ENCODE measurements around the gene GALNT8.

The GALNT8 gene

DNA sequence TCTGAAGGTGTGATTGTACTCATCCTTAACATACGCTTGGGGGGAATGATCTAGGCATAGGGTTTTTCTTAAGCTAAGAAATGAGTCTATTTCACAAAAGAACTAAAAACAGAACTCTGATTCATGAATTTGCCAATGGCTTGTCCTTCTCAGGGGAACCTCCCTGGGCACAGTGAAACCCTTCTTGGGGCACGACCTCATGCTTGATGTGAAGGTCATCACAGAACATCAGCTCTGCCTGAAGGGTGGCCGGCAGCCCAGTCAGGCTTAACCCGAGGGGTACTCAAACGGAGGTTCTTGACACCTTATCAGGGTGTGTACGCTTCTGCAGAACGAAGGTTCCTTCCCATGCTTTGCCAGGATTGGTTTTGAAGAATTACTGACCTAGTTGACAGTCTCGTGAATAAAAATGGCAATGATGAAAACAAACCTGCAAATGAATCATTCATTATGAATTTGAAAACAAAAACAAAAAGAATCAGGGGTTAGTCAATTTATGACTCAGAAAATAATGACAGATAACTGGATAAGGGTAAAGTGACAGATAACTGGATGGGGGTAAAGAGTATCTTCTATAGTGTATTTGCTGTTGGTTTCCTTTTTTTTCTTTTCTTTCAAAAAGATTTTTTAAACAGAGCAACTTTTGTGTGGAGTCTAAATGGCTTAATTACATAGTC, 86.4 kb downstream of the GALNT8 start:
- H4K20me1 ChIP-seq (ENCODE audit: insufficient read depth, low read length, poor library complexity, severe bottlenecking): no peaks in the 10 kb centered on the region
- H3F3A ChIP-seq (ENCODE audit: low read depth): no peaks in the 10 kb centered on the region
- TF ChIP-seq, protein P1, sequence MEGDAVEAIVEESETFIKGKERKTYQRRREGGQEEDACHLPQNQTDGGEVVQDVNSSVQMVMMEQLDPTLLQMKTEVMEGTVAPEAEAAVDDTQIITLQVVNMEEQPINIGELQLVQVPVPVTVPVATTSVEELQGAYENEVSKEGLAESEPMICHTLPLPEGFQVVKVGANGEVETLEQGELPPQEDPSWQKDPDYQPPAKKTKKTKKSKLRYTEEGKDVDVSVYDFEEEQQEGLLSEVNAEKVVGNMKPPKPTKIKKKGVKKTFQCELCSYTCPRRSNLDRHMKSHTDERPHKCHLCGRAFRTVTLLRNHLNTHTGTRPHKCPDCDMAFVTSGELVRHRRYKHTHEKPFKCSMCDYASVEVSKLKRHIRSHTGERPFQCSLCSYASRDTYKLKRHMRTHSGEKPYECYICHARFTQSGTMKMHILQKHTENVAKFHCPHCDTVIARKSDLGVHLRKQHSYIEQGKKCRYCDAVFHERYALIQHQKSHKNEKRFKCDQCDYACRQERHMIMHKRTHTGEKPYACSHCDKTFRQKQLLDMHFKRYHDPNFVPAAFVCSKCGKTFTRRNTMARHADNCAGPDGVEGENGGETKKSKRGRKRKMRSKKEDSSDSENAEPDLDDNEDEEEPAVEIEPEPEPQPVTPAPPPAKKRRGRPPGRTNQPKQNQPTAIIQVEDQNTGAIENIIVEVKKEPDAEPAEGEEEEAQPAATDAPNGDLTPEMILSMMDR (conservative IDR thresholded peaks at IDR 0.05; ENCODE audit: low read length): no peak
- TF ChIP-seq EZH2phosphoT487 (IDR thresholded peaks at IDR 0.05; ENCODE audit: borderline replicate concordance): no peak
- no peak overlapping the region for H2AFZ ChIP-seq (ENCODE audit: low read length)
- H3K27me3 ChIP-seq (ENCODE audit: insufficient read depth, low read length, poor library complexity, severe bottlenecking): no peaks in the 10 kb centered on the region
- H3K9me3 ChIP-seq (ENCODE audit: insufficient read depth, low read depth, low read length): no peaks in the 10 kb centered on the region
- H3K36me3 ChIP-seq (ENCODE audit: insufficient read depth, low read length): no peaks in the 10 kb centered on the region
- no peaks in the 10 kb centered on the region for H3K79me2 ChIP-seq (ENCODE audit: insufficient read depth, low read length)
- H3K4me1 ChIP-seq (ENCODE audit: insufficient read depth, low read length, poor library complexity, severe bottlenecking): peaks cover 26% of the 10 kb centered on the region
- peak overlapping the region; percentile 14 for H3K4me3 ChIP-seq (ENCODE audit: low read length, poor library complexity, severe bottlenecking)
- H3K9me2 ChIP-seq (replicated peaks; ENCODE audit: low read depth, low read length): no peaks in the 10 kb centered on the region
- H3K4me2 ChIP-seq (ENCODE audit: low read depth, low read length, poor library complexity, severe bottlenecking): peak overlapping the region; percentile 47
- no peak overlapping the region for H3K9ac ChIP-seq (ENCODE audit: low read depth, low read length, poor library complexity, severe bottlenecking)

DNA sequence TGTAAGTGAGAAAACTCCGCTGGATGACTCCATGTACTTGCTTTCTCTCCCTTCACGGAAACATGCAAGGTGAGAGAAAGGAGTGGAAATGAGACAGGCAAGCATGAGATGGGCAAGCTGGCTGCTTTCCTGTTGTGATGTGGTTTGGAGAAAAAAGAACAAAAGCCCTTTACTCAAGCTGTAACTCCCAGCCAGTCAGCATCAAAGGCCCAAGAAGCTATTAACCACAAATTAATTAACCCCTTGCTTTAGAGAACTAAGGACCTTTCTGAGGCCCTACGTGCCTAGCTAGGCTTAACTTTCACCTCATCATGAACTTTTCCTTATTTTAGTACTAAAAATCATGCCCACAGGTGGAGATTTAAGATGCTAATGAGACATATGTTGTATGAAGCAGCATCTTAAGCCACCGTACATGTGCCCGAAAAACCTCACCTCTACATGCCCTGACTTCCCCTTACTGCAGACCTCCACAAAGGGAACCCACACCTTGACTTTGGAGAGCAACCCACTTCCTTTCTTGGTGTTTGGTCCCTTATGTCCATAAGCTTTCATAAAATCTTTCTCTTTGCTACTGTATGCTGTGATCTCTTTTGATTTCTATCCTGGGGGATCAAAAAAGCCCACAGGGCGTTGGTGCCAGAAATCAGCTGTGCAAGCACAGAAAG, 87.0 kb downstream of the GALNT8 start:
- H3K79me2 ChIP-seq (ENCODE audit: insufficient read depth, low read length): no peaks in the 10 kb centered on the region
- peak overlapping the region; percentile 47 for H3K4me2 ChIP-seq (ENCODE audit: low read depth, low read length, poor library complexity, severe bottlenecking)
- no peaks in the 10 kb centered on the region for H3K27me3 ChIP-seq (ENCODE audit: insufficient read depth, low read length, poor library complexity, severe bottlenecking)
- no peaks in the 10 kb centered on the region for H3F3A ChIP-seq (ENCODE audit: low read depth)
- H3K9ac ChIP-seq (ENCODE audit: low read depth, low read length, poor library complexity, severe bottlenecking): no peak overlapping the region
- peaks cover 26% of the 10 kb centered on the region for H3K4me1 ChIP-seq (ENCODE audit: insufficient read depth, low read length, poor library complexity, severe bottlenecking)
- H3K36me3 ChIP-seq (ENCODE audit: insufficient read depth, low read length): no peaks in the 10 kb centered on the region
- H3K4me3 ChIP-seq (ENCODE audit: low read length, poor library complexity, severe bottlenecking): peak overlapping the region; percentile 14
- TF ChIP-seq EZH2phosphoT487 (IDR thresholded peaks at IDR 0.05; ENCODE audit: borderline replicate concordance): no peak
- TF ChIP-seq, protein P1 (conservative IDR thresholded peaks at IDR 0.05; ENCODE audit: low read length): no peak
- no peak overlapping the region for H2AFZ ChIP-seq (ENCODE audit: low read length)
- H3K9me3 ChIP-seq (ENCODE audit: insufficient read depth, low read depth, low read length): no peaks in the 10 kb centered on the region
- H3K9me2 ChIP-seq (replicated peaks; ENCODE audit: low read depth, low read length): no peaks in the 10 kb centered on the region
- H4K20me1 ChIP-seq (ENCODE audit: insufficient read depth, low read length, poor library complexity, severe bottlenecking): no peaks in the 10 kb centered on the region

DNA sequence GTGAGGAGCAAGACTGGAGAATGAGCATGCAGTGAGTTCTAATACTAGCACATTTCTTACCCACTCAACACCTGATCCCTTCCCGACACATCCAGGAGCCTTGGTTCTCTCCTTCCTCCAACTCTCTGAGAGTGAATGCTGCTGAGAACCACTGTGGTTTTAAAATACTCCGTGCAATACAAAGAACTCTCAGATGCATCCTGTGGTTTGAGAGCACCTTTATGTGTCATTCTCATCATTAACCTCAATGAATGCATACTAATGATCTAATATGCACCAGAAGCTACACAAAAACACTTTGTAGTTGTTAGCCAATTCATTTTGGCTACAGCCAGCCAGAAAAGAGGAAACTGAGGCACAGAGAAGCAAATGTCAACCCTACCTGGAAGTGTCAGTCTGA, 87.6 kb downstream of the GALNT8 start:
- TF ChIP-seq EZH2phosphoT487 (IDR thresholded peaks at IDR 0.05; ENCODE audit: borderline replicate concordance): no peak
- TF ChIP-seq, protein P1 (conservative IDR thresholded peaks at IDR 0.05; ENCODE audit: low read length): no peak
- no peaks in the 10 kb centered on the region for H3K36me3 ChIP-seq (ENCODE audit: insufficient read depth, low read length)
- H2AFZ ChIP-seq (ENCODE audit: low read length): no peak overlapping the region
- H3K9me3 ChIP-seq (ENCODE audit: insufficient read depth, low read depth, low read length): no peaks in the 10 kb centered on the region
- H3K27me3 ChIP-seq (ENCODE audit: insufficient read depth, low read length, poor library complexity, severe bottlenecking): no peaks in the 10 kb centered on the region
- H3K4me1 ChIP-seq (ENCODE audit: insufficient read depth, low read length, poor library complexity, severe bottlenecking): peaks cover 26% of the 10 kb centered on the region
- H3K4me2 ChIP-seq (ENCODE audit: low read depth, low read length, poor library complexity, severe bottlenecking): peak overlapping the region; percentile 47
- no peaks in the 10 kb centered on the region for H4K20me1 ChIP-seq (ENCODE audit: insufficient read depth, low read length, poor library complexity, severe bottlenecking)
- H3K9me2 ChIP-seq (replicated peaks; ENCODE audit: low read depth, low read length): no peaks in the 10 kb centered on the region
- H3K79me2 ChIP-seq (ENCODE audit: insufficient read depth, low read length): no peaks in the 10 kb centered on the region
- no peaks in the 10 kb centered on the region for H3F3A ChIP-seq (ENCODE audit: low read depth)
- no peak overlapping the region for H3K9ac ChIP-seq (ENCODE audit: low read depth, low read length, poor library complexity, severe bottlenecking)
- H3K4me3 ChIP-seq (ENCODE audit: low read length, poor library complexity, severe bottlenecking): peak overlapping the region; percentile 14
